ENCODE data around the gene RRAD. TPM values are rescaled to one million over a fixed set of nuclear protein-coding genes. Genes with fewer than 3 reads are reported as not detected.

Gene RRAD
- total and polyA plus RNA-seq, 2 donors (not counting 3 experiments of a cell fraction or from before 2014, with no cell fraction given), result 0.22 to 0.48 TPM

DNA sequence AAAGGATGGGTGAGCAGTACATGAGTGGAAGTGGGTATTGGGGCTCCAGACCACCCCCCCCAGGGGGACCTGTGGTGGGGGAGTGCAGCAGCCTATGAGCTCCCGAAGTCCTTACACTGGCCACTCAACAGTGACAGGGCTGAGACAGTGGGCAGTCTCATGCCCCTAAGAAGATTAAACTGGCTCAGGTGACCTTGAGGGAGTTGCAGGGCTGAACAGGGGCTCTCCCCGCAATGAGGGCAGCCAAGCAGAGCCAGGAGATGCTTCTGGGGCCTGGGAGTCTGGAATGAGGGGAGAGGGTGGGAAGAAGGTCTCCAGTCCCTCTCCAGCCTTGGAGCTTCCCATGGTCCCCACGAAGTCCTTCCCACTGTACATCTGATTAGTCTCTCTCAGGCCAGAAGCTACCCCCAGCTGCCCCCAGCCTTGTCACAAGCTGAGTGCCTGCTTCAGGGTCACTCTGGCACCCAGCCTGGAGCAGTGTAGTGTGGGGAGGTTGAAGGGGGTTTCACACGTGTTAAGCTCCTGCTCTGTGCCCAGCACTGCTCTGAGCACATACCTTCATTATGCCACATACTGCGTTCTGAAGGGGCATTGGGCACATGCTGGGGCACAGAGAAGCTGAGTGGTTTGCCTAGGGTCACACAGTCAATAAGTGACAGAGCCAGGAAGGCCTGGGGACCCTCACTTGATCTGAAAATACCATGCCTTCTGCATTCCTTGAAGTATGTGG lies 5.6 kb downstream of the RRAD start:
- no peak overlapping the region for H3K27ac ChIP-seq (ENCODE audit: insufficient read depth, low read depth, low read length)
- dilution Hi-C loops (cut with MboI; ENCODE audit: extremely low pct_ligation_motif_present, low sequenced_read_pairs) (no loop called here), intact Hi-C loops (cut with micrococcal nuclease) (no loop called here)
- H3K79me2 ChIP-seq (ENCODE audit: control insufficient read depth, insufficient read depth, low read length), result no peaks in the 10 kb centered on the region
- POLR2A ChIA-PET, result no interaction called here
- no peak overlapping the region for H3K4me3 ChIP-seq (replicated peaks in 1 of 3; ENCODE audit: insufficient read depth in 1 of 3, low read depth in 1 of 3, low read length in 3 of 3)
- no peaks in the 10 kb centered on the region for H3K9me3 ChIP-seq (replicated peaks; ENCODE audit: control insufficient read depth, insufficient read depth, low read length)
- DNase-seq (ENCODE audit: low read depth, low spot score), result no peak
- no peaks in the 10 kb centered on the region for H3K36me3 ChIP-seq (ENCODE audit: control insufficient read depth in 2 of 2, extremely low read depth in 1 of 2, insufficient read depth in 2 of 2, low read length in 2 of 2)
- BruUV-seq (replicated peaks), result no TSS peak
- no peak overlapping the region for H2AFZ ChIP-seq (ENCODE audit: low read depth, low read length)
- no peak for TF ChIP-seq JUN (IDR thresholded peaks at IDR 0.05; ENCODE audit: borderline replicate concordance, insufficient read depth, insufficient read length, low read depth)
- TF ChIP-seq FOS (IDR thresholded peaks at IDR 0.05; ENCODE audit: borderline replicate concordance, insufficient read depth, low read length), result no peak
- TF ChIP-seq, protein P1, sequence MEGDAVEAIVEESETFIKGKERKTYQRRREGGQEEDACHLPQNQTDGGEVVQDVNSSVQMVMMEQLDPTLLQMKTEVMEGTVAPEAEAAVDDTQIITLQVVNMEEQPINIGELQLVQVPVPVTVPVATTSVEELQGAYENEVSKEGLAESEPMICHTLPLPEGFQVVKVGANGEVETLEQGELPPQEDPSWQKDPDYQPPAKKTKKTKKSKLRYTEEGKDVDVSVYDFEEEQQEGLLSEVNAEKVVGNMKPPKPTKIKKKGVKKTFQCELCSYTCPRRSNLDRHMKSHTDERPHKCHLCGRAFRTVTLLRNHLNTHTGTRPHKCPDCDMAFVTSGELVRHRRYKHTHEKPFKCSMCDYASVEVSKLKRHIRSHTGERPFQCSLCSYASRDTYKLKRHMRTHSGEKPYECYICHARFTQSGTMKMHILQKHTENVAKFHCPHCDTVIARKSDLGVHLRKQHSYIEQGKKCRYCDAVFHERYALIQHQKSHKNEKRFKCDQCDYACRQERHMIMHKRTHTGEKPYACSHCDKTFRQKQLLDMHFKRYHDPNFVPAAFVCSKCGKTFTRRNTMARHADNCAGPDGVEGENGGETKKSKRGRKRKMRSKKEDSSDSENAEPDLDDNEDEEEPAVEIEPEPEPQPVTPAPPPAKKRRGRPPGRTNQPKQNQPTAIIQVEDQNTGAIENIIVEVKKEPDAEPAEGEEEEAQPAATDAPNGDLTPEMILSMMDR (IDR thresholded peaks at IDR 0.05; ENCODE audit: extremely low read depth in 1 of 2, insufficient read depth in 1 of 2, low read depth in 1 of 2, low read length in 2 of 2), result no peak
- TF ChIP-seq POLR2AphosphoS5 (IDR thresholded peaks at IDR 0.05; ENCODE audit: insufficient read depth, low read depth, low read length), result no peak
- no peak for TF ChIP-seq EZH2 (IDR thresholded peaks at IDR 0.05; ENCODE audit: borderline replicate concordance, low read depth, low read length, severe bottlenecking)
- CTCF ChIA-PET, result interaction anchor here (1.1 to 5.2 kb wide), 10 partner anchors 9 to 99 kb away, joined by 3 to 25 read pairs (median 5); partner anchors contain the start of genes CES3 and NAE1
- H4K20me1 ChIP-seq (replicated peaks; ENCODE audit: control insufficient read depth, extremely low read depth, insufficient read depth, low read length), result no peaks in the 10 kb centered on the region
- H3K9ac ChIP-seq (replicated peaks; ENCODE audit: extremely low read depth, insufficient read depth, low read length), result no peak overlapping the region
- FAIRE-seq, result no peak
- no peaks in the 10 kb centered on the region for H3K9me1 ChIP-seq (replicated peaks; ENCODE audit: control insufficient read depth, extremely low read depth, insufficient read depth, low read length)
- no peaks in the 10 kb centered on the region for H3K4me1 ChIP-seq (ENCODE audit: control insufficient read depth, extremely low read depth, insufficient read depth, low read length)
- H3K4me2 ChIP-seq (ENCODE audit: insufficient read depth, low read length), result no peak overlapping the region
- H3K27me3 ChIP-seq (ENCODE audit: control insufficient read depth in 2 of 2, insufficient read depth in 2 of 2, low read length in 2 of 2), result peaks cover 24 to 30% of the 10 kb centered on the region in 2 experiments
